Fibroblast of skin of abdomen (primary cell): ENCODE data around the gene ZNF438.
A peak's percentile ranks its signal among the peaks of the same experiment; 100 is the strongest.

Experiments
- DNase-seq: peaks from one replicate; pipeline ENCODE4 v3.0.0-alpha.2; 2013

The ZNF438 gene

GRCh38 chr10:31013331-31013730 lies 18.3 kb downstream of the ZNF438 start:
- DNase-seq: no peak

GRCh38 chr10:31011665-31012022 lies 20.0 kb downstream of the ZNF438 start:
- DNase-seq: peak; percentile 57

- no peak for DNase-seq
Observed at GRCh38 chr10:31011017-31011664, 20.5 kb downstream of the ZNF438 start.

GRCh38 chr10:31010062-31010461 lies 21.6 kb downstream of the ZNF438 start:
- DNase-seq: no peak

- DNase-seq: no peak
Observed at GRCh38 chr10:31005895-31006294, 25.8 kb downstream of the ZNF438 start.

- DNase-seq: peak; percentile 75
Observed at GRCh38 chr10:31004611-31005193, 27.0 kb downstream of the ZNF438 start.

- no peak for DNase-seq
Observed at GRCh38 chr10:31001740-31002139, 29.9 kb downstream of the ZNF438 start.

- no peak for DNase-seq
Observed at GRCh38 chr10:31000867-31001266, 30.8 kb downstream of the ZNF438 start.

GRCh38 chr10:31000071-31000782 lies 31.4 kb downstream of the ZNF438 start:
- no peak for DNase-seq

GRCh38 chr10:30999070-30999712 lies 32.5 kb downstream of the ZNF438 start:
- DNase-seq: peak; percentile 46

GRCh38 chr10:30997536-30998235 lies 34.0 kb downstream of the ZNF438 start:
- no peak for DNase-seq

GRCh38 chr10:30996481-30997005 lies 35.1 kb downstream of the ZNF438 start:
- DNase-seq: peak; percentile 53

- DNase-seq: no peak
Observed at GRCh38 chr10:30995081-30995770, 36.4 kb downstream of the ZNF438 start.

GRCh38 chr10:30993155-30993554 lies 38.5 kb downstream of the ZNF438 start:
- DNase-seq: no peak

GRCh38 chr10:30992681-30993080 lies 39.0 kb downstream of the ZNF438 start:
- DNase-seq: no peak

- DNase-seq: no peak
Observed at GRCh38 chr10:30991647-30992011, 40.0 kb downstream of the ZNF438 start.

GRCh38 chr10:30990971-30991646 lies 40.6 kb downstream of the ZNF438 start:
- no peak for DNase-seq

GRCh38 chr10:30990351-30990750 lies 41.3 kb downstream of the ZNF438 start:
- no peak for DNase-seq

GRCh38 chr10:30988831-30989435 lies 42.7 kb downstream of the ZNF438 start:
- DNase-seq: no peak

GRCh38 chr10:30987463-30987862 lies 44.2 kb downstream of the ZNF438 start:
- no peak for DNase-seq

- DNase-seq: peak; percentile 67
Observed at GRCh38 chr10:30986053-30986555, 45.6 kb downstream of the ZNF438 start.
